ENCODE results near the gene ALKBH4.

- TF ChIP-seq, protein P1, sequence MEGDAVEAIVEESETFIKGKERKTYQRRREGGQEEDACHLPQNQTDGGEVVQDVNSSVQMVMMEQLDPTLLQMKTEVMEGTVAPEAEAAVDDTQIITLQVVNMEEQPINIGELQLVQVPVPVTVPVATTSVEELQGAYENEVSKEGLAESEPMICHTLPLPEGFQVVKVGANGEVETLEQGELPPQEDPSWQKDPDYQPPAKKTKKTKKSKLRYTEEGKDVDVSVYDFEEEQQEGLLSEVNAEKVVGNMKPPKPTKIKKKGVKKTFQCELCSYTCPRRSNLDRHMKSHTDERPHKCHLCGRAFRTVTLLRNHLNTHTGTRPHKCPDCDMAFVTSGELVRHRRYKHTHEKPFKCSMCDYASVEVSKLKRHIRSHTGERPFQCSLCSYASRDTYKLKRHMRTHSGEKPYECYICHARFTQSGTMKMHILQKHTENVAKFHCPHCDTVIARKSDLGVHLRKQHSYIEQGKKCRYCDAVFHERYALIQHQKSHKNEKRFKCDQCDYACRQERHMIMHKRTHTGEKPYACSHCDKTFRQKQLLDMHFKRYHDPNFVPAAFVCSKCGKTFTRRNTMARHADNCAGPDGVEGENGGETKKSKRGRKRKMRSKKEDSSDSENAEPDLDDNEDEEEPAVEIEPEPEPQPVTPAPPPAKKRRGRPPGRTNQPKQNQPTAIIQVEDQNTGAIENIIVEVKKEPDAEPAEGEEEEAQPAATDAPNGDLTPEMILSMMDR (IDR thresholded peaks at IDR 0.05), result no peak
- no peak for TF ChIP-seq POLR2A (IDR thresholded peaks at IDR 0.05)
These were observed 24.5 kb downstream of the ALKBH4 start for GRCh38 chr7:102439963-102440795.

Measured in prostate gland (tissue), 2 donors.